Endothelial cell of umbilical vein (primary cell): Measurements from ENCODE around the gene ARG2. TPM values are rescaled to one million over a fixed set of nuclear protein-coding genes. Genes with fewer than 3 reads are reported as not detected.

Source experiments
- BruUV-seq: library from RNA; stranded (reverse); fragments of 400-500 nt; replicated peaks from 2 replicates; lab custom pipeline; 2021; lab: Mats Ljungman, UMichigan
- CTCF ChIA-PET: fragments of 300-600, 350-600 bp; sonication (Branson Sonifier 250); formaldehyde crosslinking; loops from one replicate; lab custom pipeline; 2021; ENCODE audit warnings: antibody characterized with exemption, inconsistent platforms; lab: Charles Lee
- POLR2A ChIA-PET: fragments of 300-600, 350-600 bp; sonication (Branson Sonifier 250); formaldehyde crosslinking; loops from one replicate; lab custom pipeline; 2021; ENCODE audit warnings: antibody characterized with exemption, inconsistent platforms; lab: Charles Lee
- DNase-seq: peaks from one replicate; pipeline ENCODE4 v3.0.0-alpha.2; 2011; ENCODE audit warnings: low read depth, low spot score
- FAIRE-seq: peaks from 2 replicates; lab custom pipeline; 2011; peaks lifted over from hg19 to GRCh38; lab: Jason Lieb, UNC
- H2AFZ ChIP-seq: 2 replicates; pipeline ENCODE4 v1.6.0; 2012; ENCODE audit warnings: low read depth, low read length, control low read depth, inconsistent platforms
- H3K27ac ChIP-seq: 2 replicates; pipeline ENCODE4 v1.5.1; 2011; ENCODE audit warnings: low read depth, mild to moderate bottlenecking, control low read depth, low read length, moderate library complexity; ENCODE audit not compliant: insufficient read depth
- H3K27me3 ChIP-seq, 2 experiments: 2 replicates each; pipeline versions ENCODE4 v1.6.0 to v1.6.1; 2011; ENCODE audit warnings: low read length in 2 of 2, mixed read lengths in 1 of 2; ENCODE audit not compliant: control insufficient read depth in 2 of 2, insufficient read depth in 2 of 2
- H3K36me3 ChIP-seq, 2 experiments: 2 replicates in 1 of 2; 3 replicates in 1 of 2; pipeline ENCODE4 v1.5.1; 2011; ENCODE audit warnings: low read length in 2 of 2, mild to moderate bottlenecking in 1 of 2, moderate library complexity in 1 of 2; ENCODE audit not compliant: control insufficient read depth in 2 of 2, insufficient read depth in 2 of 2; ENCODE audit errors: extremely low read depth in 1 of 2
- H3K4me1 ChIP-seq: 3 replicates; pipeline ENCODE4 v1.5.1; 2011; ENCODE audit warnings: mild to moderate bottlenecking, low read length; ENCODE audit not compliant: control insufficient read depth, insufficient read depth; ENCODE audit errors: extremely low read depth
- H3K4me2 ChIP-seq: 2 replicates; pipeline ENCODE4 v1.6.1; 2011; ENCODE audit warnings: low read length, control low read depth, mixed read lengths; ENCODE audit not compliant: insufficient read depth
- H3K4me3 ChIP-seq, 3 experiments: fragments of 200-600 bp in 1 of 3; sonication (generic), shearing (Covaris generic) in 1 of 3; replicated peaks in 1 of 3; 2 replicates each; pipeline ENCODE4 v1.5.1; 2011 to 2016; ENCODE audit warnings: control low read depth in 3 of 3, low read length in 3 of 3, mild to moderate bottlenecking in 2 of 3, inconsistent platforms in 1 of 3, low read depth in 1 of 3, moderate library complexity in 1 of 3; ENCODE audit not compliant: insufficient read depth in 1 of 3
- H3K79me2 ChIP-seq: 2 replicates; pipeline ENCODE4 v1.6.0; 2012; ENCODE audit warnings: low read length, inconsistent platforms; ENCODE audit not compliant: control insufficient read depth, insufficient read depth
- H3K9ac ChIP-seq: replicated peaks from 2 replicates; pipeline ENCODE3; 2011; ENCODE audit warnings: low read length, control low read depth; ENCODE audit not compliant: insufficient read depth; ENCODE audit errors: extremely low read depth
- H3K9me1 ChIP-seq: replicated peaks from 3 replicates; pipeline ENCODE4 v1.6.0; 2011; ENCODE audit warnings: mild to moderate bottlenecking, low read length; ENCODE audit not compliant: control insufficient read depth, insufficient read depth; ENCODE audit errors: extremely low read depth
- H3K9me3 ChIP-seq: replicated peaks from 2 replicates; pipeline ENCODE4 v1.5.1; 2012; ENCODE audit warnings: low read length, inconsistent platforms; ENCODE audit not compliant: control insufficient read depth, insufficient read depth
- H4K20me1 ChIP-seq: replicated peaks from 2 replicates; pipeline ENCODE3; 2011; ENCODE audit warnings: mild to moderate bottlenecking, low read length; ENCODE audit not compliant: control insufficient read depth, insufficient read depth; ENCODE audit errors: extremely low read depth
- CTCF ChIP-seq, 2 donors: IDR thresholded peaks; 1 replicate in 1 of 2; 2 replicates in 1 of 2; pipeline ENCODE4 v1.5.1; 2011; ENCODE audit warnings: low read length in 2 of 2, mild to moderate bottlenecking in 2 of 2, moderate library complexity in 2 of 2, control low read depth in 1 of 2, inconsistent platforms in 1 of 2, low read depth in 1 of 2; ENCODE audit not compliant: insufficient read depth in 1 of 2; ENCODE audit errors: extremely low read depth in 1 of 2
- EZH2 ChIP-seq: IDR thresholded peaks from 2 replicates; pipeline ENCODE4 v1.6.1; 2012; ENCODE audit warnings: borderline replicate concordance, low read depth, mild to moderate bottlenecking, moderate library complexity, low read length, inconsistent platforms; ENCODE audit not compliant: severe bottlenecking
- FOS ChIP-seq: IDR thresholded peaks from 2 replicates; pipeline ENCODE4 v1.6.1; 2011; ENCODE audit warnings: mild to moderate bottlenecking, low read length, moderate library complexity, borderline replicate concordance; ENCODE audit not compliant: insufficient read depth
- GATA2 ChIP-seq: IDR thresholded peaks from 2 replicates; pipeline ENCODE4 v1.7.0; 2011; ENCODE audit warnings: low read depth, mild to moderate bottlenecking, moderate library complexity, mixed read lengths, low read length; ENCODE audit not compliant: insufficient read length, insufficient read depth
- JUN ChIP-seq: IDR thresholded peaks from 2 replicates; pipeline ENCODE4 v1.6.1; 2011; ENCODE audit warnings: borderline replicate concordance, low read depth; ENCODE audit not compliant: insufficient read length, insufficient read depth
- MAX ChIP-seq: IDR thresholded peaks from 2 replicates; pipeline ENCODE4 v1.6.1; 2011; ENCODE audit not compliant: insufficient read depth, insufficient read length
- MYC ChIP-seq: IDR thresholded peaks from one replicate; pipeline ENCODE4 v1.6.1; 2011; ENCODE audit warnings: mild to moderate bottlenecking, low read depth, low read length
- POLR2A ChIP-seq: IDR thresholded peaks from 2 replicates; pipeline ENCODE4 v1.6.1; 2012; ENCODE audit warnings: low read depth, mild to moderate bottlenecking, control low read depth, low read length
- POLR2AphosphoS5 ChIP-seq: IDR thresholded peaks from 2 replicates; pipeline ENCODE4 v1.6.1; 2012; ENCODE audit warnings: low read depth, mild to moderate bottlenecking, control low read depth, low read length, moderate library complexity; ENCODE audit not compliant: insufficient read depth
- dilution Hi-C: fragments of 300-500 bp; cut with MboI; formaldehyde crosslinking; loops from one replicate; pipeline ENCODE4 v1.15.0; 2019; ENCODE audit warnings: low sequenced_read_pairs; ENCODE audit not compliant: extremely low pct_ligation_motif_present
- intact Hi-C: fragments of 100-400 bp; cut with micrococcal nuclease; formaldehyde crosslinking; loops from one replicate; pipeline ENCODE4 v1.10.0; 2022
- polyA plus RNA-seq, 4 experiments: library from polyadenylated mRNA; depleted of rRNA in 3 of 4; stranded (reverse) in 3 of 4; unstranded in 1 of 4; fragments of >200 nt; gene quantifications; 2 replicates each; pipeline versions ENCODE4 v1.2.1 to v1.2.3, GENCODE V29; 2011 to 2012; ENCODE audit warnings: missing spikeins in 1 of 4
- total RNA-seq: library from RNA; stranded (reverse); gene quantifications from 2 replicates; pipeline ENCODE4 v1.2.3, GENCODE V29; 2021

The ARG2 gene
- total and polyA plus RNA-seq, 2 donors (not counting 3 experiments of a cell fraction or from before 2014, with no cell fraction given), result 16.6 to 22.5 TPM

- Histone ChIP-seq H3K27me3 (peaks cover 0 to 1% of the 10 kb centered on the region in 2 experiments), H3K9ac (no peak overlapping the region), H3K36me3 (no peaks in the 10 kb centered on the region), H3K4me3 (no peak overlapping the region), H3K4me1 (no peaks in the 10 kb centered on the region), H3K9me1 (no peaks in the 10 kb centered on the region), H2AFZ (no peak overlapping the region), H4K20me1 (no peaks in the 10 kb centered on the region), H3K4me2 (no peak overlapping the region), H3K9me3 (no peaks in the 10 kb centered on the region), H3K27ac (no peak overlapping the region), H3K79me2 (no peaks in the 10 kb centered on the region)
- dilution Hi-C loops, result no loop called here
- TF ChIP-seq GATA2 (no peak), CTCF (IDR thresholded peaks at IDR 0.05; ENCODE audit: extremely low read depth in 1 of 2, insufficient read depth in 1 of 2, low read depth in 1 of 2, low read length in 2 of 2) (no peak), FOS (no peak), MYC (no peak), POLR2A (no peak), POLR2AphosphoS5 (no peak), EZH2 (no peak), JUN (no peak), MAX (no peak)
- intact Hi-C loops, result no loop called here
- ChIA-PET POLR2A (no interaction called here), CTCF (interaction anchor here (0.5 to 4.3 kb wide), 9 partner anchors 13 to 151 kb away, joined by 3 to 33 read pairs (median 4); partner anchors contain the start of gene PIGH)
- BruUV-seq, result no TSS peak
- DNase-seq, result no peak
- no peak for FAIRE-seq
Measured at GRCh38 chr14:67576216-67576955, 43.3 kb upstream of the ARG2 start.
